Measurements from ENCODE around the gene HECTD1. TPM values are rescaled to one million over a fixed set of nuclear protein-coding genes. Genes with fewer than 3 reads are reported as not detected.

HECTD1 gene
- total RNA-seq, 3 donors from 2014 or later (not counting 1 experiment from before 2014, with no cell fraction given): 162 to 202 (median 179) TPM

GRCh38 chr14:31221266-31221665 lies 13.7 kb upstream of the HECTD1 start:
- no peak for TF ChIP-seq CTCF (IDR thresholded peaks at IDR 0.05)
- Histone ChIP-seq H3K4me3 (ENCODE audit: low read length) (no peak overlapping the region), H3K27ac (ENCODE audit: low read length) (no peak overlapping the region), H3K36me3 (ENCODE audit: control insufficient read depth, insufficient read depth, low read length) (no peaks in the 10 kb centered on the region), H3K9me3 (ENCODE audit: control insufficient read depth, insufficient read depth, low read length) (no peaks in the 10 kb centered on the region), H3K4me1 (ENCODE audit: control insufficient read depth, insufficient read depth, low read length) (no peaks in the 10 kb centered on the region), H3K27me3 (ENCODE audit: control insufficient read depth, insufficient read depth, low read length) (no peaks in the 10 kb centered on the region)
- WGBS (ENCODE audit: insufficient coverage): 89% methylated on average over 2 of the region's 2 CpGs
- H3K9me3 Mint-ChIP-seq: no peaks in the 10 kb centered on the region
- no peak overlapping the region for H3K4me3 Mint-ChIP-seq
- ATAC-seq (no peak), DNase-seq (no peak)
- H3K27ac Mint-ChIP-seq: no peak overlapping the region
- peaks cover 0 to 6% of the 10 kb centered on the region in 2 donors for H3K27me3 Mint-ChIP-seq (ENCODE audit: low read depth in 2 of 2)
- H3K36me3 Mint-ChIP-seq: no peaks in the 10 kb centered on the region
- intact Hi-C loops (cut with micrococcal nuclease): no loop called here
- no peaks in the 10 kb centered on the region for H3K4me1 Mint-ChIP-seq

- no peak overlapping the region for H3K27ac Mint-ChIP-seq
These were observed 11.6 kb upstream of the HECTD1 start for GRCh38 chr14:31219169-31219568.

GRCh38 chr14:31216359-31216758 lies 8.8 kb upstream of the HECTD1 start:
- WGBS (ENCODE audit: insufficient coverage): 92% methylated on average over 8 of the region's 9 CpGs

More at GRCh38 chr14:31219169-31219568, 11.6 kb upstream of the HECTD1 start:
- intact Hi-C loops (cut with micrococcal nuclease): no loop called here
- no peak for TF ChIP-seq CTCF (IDR thresholded peaks at IDR 0.05)
- no peak overlapping the region for H3K27ac ChIP-seq (ENCODE audit: low read length)
- H3K36me3 ChIP-seq (ENCODE audit: control insufficient read depth, insufficient read depth, low read length): no peaks in the 10 kb centered on the region
- no peaks in the 10 kb centered on the region for H3K36me3 Mint-ChIP-seq
- no peak for DNase-seq
- no peak for ATAC-seq
- WGBS (ENCODE audit: insufficient coverage): 100% methylated on average over 1 of the region's 3 CpGs
- no peak overlapping the region for H3K4me3 Mint-ChIP-seq
- no peak overlapping the region for H3K4me3 ChIP-seq (ENCODE audit: low read length)
- peaks cover 0 to 6% of the 10 kb centered on the region in 2 donors for H3K27me3 Mint-ChIP-seq (ENCODE audit: low read depth in 2 of 2)
- no peaks in the 10 kb centered on the region for H3K4me1 ChIP-seq (ENCODE audit: control insufficient read depth, insufficient read depth, low read length)
- H3K9me3 ChIP-seq (ENCODE audit: control insufficient read depth, insufficient read depth, low read length): no peaks in the 10 kb centered on the region
- H3K4me1 Mint-ChIP-seq: no peaks in the 10 kb centered on the region
- no peaks in the 10 kb centered on the region for H3K9me3 Mint-ChIP-seq
- no peaks in the 10 kb centered on the region for H3K27me3 ChIP-seq (ENCODE audit: control insufficient read depth, insufficient read depth, low read length)

More at GRCh38 chr14:31216359-31216758, 8.8 kb upstream of the HECTD1 start:
- Histone ChIP-seq H3K36me3 (ENCODE audit: control insufficient read depth, insufficient read depth, low read length) (no peaks in the 10 kb centered on the region), H3K27ac (ENCODE audit: low read length) (no peak overlapping the region), H3K4me1 (ENCODE audit: control insufficient read depth, insufficient read depth, low read length) (no peaks in the 10 kb centered on the region), H3K27me3 (ENCODE audit: control insufficient read depth, insufficient read depth, low read length) (no peaks in the 10 kb centered on the region), H3K9me3 (ENCODE audit: control insufficient read depth, insufficient read depth, low read length) (no peaks in the 10 kb centered on the region), H3K4me3 (ENCODE audit: low read length) (no peak overlapping the region)
- ATAC-seq (no peak), DNase-seq (no peak)
- Mint-ChIP-seq H3K9me3 (no peaks in the 10 kb centered on the region), H3K27ac (no peak overlapping the region), H3K4me1 (no peaks in the 10 kb centered on the region), H3K36me3 (no peaks in the 10 kb centered on the region), H3K4me3 (no peak overlapping the region), H3K27me3 (ENCODE audit: low read depth in 2 of 2) (no peaks in the 10 kb centered on the region)
- no peak for TF ChIP-seq CTCF (IDR thresholded peaks at IDR 0.05)
- intact Hi-C loops (cut with micrococcal nuclease): no loop called here
